ENCODE data around the gene ARHGAP5.

The ARHGAP5 gene

DNA sequence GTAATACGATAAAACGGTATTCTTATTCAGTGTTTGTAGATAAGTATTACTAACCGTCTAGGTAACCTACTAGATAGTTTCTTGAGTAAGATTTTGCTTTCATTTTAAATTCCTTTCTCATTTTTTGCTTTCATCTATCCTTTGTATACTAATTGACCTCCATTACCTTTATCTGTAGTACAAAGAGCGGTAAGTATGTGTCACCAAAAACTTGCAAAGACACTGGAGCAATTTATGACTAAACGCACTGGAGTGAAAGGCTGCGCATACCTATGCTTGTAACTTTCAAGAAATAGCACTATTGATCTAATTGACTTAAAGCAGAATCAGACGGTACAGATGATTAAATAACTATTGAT lies 1.7 kb downstream of the ARHGAP5 start:
- peak overlapping the region; percentile 89 for H3K4me3 ChIP-seq (ENCODE audit: low read depth, low read length)
- in situ Hi-C loops (cut with HindIII; ENCODE audit: low sequenced_read_pairs): no loop called here
- TF ChIP-seq, protein P1, sequence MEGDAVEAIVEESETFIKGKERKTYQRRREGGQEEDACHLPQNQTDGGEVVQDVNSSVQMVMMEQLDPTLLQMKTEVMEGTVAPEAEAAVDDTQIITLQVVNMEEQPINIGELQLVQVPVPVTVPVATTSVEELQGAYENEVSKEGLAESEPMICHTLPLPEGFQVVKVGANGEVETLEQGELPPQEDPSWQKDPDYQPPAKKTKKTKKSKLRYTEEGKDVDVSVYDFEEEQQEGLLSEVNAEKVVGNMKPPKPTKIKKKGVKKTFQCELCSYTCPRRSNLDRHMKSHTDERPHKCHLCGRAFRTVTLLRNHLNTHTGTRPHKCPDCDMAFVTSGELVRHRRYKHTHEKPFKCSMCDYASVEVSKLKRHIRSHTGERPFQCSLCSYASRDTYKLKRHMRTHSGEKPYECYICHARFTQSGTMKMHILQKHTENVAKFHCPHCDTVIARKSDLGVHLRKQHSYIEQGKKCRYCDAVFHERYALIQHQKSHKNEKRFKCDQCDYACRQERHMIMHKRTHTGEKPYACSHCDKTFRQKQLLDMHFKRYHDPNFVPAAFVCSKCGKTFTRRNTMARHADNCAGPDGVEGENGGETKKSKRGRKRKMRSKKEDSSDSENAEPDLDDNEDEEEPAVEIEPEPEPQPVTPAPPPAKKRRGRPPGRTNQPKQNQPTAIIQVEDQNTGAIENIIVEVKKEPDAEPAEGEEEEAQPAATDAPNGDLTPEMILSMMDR (IDR thresholded peaks at IDR 0.05; ENCODE audit: low read depth, low read length, missing control alignments): no peak
- no peak for DNase-seq (ENCODE audit: low read depth)

DNA sequence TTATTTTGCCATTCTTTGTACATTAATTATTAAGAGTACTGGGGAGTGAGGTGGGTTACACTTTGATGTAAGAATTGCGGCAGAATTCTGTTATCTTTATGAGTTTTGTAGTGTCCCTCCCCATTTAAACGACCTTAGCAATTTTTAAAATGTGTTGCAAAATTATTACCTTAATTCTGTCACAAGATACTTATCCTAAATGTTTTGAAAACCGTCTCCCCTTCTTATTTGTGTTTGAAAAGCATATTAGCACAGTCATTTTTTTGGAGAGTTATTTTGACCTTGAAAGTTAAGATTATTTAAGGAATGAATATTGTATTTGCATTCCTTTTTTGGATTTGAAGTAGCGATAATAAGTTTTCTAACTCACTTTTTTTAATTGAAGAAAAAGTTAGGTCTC lies 2.2 kb downstream of the ARHGAP5 start:
- TF ChIP-seq, protein P1 (IDR thresholded peaks at IDR 0.05; ENCODE audit: low read depth, low read length, missing control alignments): no peak
- no peak for DNase-seq (ENCODE audit: low read depth)
- in situ Hi-C loops (cut with HindIII; ENCODE audit: low sequenced_read_pairs): no loop called here
- H3K4me3 ChIP-seq (ENCODE audit: low read depth, low read length): peak overlapping the region; percentile 89

DNA sequence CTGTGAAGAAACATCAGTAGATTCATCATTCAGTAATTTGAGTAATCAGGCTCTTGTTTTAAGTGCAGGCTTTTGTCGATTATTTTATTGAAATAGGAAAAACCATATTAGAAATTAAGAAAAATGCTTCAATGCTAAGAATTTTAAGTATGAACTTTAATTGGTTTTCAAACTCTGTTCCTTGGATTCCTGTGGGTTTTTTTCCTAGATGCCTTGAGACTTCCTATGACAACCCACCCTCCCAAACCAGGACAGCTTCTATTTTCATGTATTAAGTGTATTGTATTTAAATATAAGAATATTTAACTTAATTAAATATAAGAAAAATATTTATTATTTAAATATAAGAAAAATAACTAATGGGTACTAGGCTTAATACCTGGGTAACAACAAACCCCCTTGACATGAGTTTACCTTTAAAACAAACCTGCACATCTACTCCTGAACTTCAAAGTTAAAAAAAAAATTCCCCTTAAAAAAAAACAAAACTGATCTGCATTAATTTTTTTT lies 3.0 kb downstream of the ARHGAP5 start:
- TF ChIP-seq, protein P1 (IDR thresholded peaks at IDR 0.05; ENCODE audit: low read depth, low read length, missing control alignments): no peak
- in situ Hi-C loops (cut with HindIII; ENCODE audit: low sequenced_read_pairs): no loop called here
- no peak for DNase-seq (ENCODE audit: low read depth)
- no peak overlapping the region for H3K4me3 ChIP-seq (ENCODE audit: low read depth, low read length)

DNA sequence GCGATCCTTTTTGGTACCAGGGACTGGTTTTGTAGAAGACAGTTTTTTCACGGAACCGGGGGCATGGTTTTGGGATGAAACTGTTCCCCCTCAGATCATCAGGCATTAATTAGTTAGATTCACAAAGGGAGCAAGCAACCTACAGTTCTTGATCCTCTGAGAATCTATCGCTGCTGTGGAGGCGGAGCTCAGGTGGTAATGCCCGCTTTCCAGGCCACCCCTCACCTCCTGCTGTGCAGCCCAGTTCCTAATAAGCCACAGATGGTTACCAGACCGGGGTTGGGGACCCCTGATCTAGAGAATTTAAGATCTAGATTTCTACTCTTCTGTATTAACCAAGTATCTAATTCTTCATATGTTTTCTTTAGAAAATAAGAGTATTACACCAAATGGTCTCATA lies 4.8 kb downstream of the ARHGAP5 start:
- in situ Hi-C loops (cut with HindIII; ENCODE audit: low sequenced_read_pairs): no loop called here
- TF ChIP-seq, protein P1 (IDR thresholded peaks at IDR 0.05; ENCODE audit: low read depth, low read length, missing control alignments): no peak
- no peak overlapping the region for H3K4me3 ChIP-seq (ENCODE audit: low read depth, low read length)
- no peak for DNase-seq (ENCODE audit: low read depth)

- TF ChIP-seq, protein P1 (IDR thresholded peaks at IDR 0.05; ENCODE audit: low read depth, low read length, missing control alignments): no peak
- in situ Hi-C loops (cut with HindIII; ENCODE audit: low sequenced_read_pairs): no loop called here
- no peak for DNase-seq (ENCODE audit: low read depth)
- no peak overlapping the region for H3K4me3 ChIP-seq (ENCODE audit: low read depth, low read length)
Observed at GRCh38 chr14:32083315-32083624, 6.2 kb downstream of the ARHGAP5 start.

- in situ Hi-C loops (cut with HindIII; ENCODE audit: low sequenced_read_pairs): no loop called here
- H3K4me3 ChIP-seq (ENCODE audit: low read depth, low read length): no peak overlapping the region
- TF ChIP-seq, protein P1 (IDR thresholded peaks at IDR 0.05; ENCODE audit: low read depth, low read length, missing control alignments): no peak
- DNase-seq (ENCODE audit: low read depth): no peak
Observed at GRCh38 chr14:32083789-32084188, 6.7 kb downstream of the ARHGAP5 start.

All from astrocyte of the cerebellum (primary cell).